ENCODE measurements around the gene TMEM132C.

Gene TMEM132C

GRCh38 chr12:128612150-128612850 lies 345.3 kb downstream of the TMEM132C start:
- DNase-seq: no peak
- Histone ChIP-seq H3F3A (ENCODE audit: insufficient read depth, low read length) (no peaks in the 10 kb centered on the region), H3K27me3 (replicated peaks; ENCODE audit: insufficient read depth, low read length) (no peaks in the 10 kb centered on the region), H3K4me3 (ENCODE audit: low read length) (no peak overlapping the region), H3K79me2 (ENCODE audit: low read length) (no peaks in the 10 kb centered on the region), H3K4me2 (ENCODE audit: low read depth, low read length) (no peak overlapping the region), H4K20me1 (ENCODE audit: insufficient read depth, low read length) (no peaks in the 10 kb centered on the region), H3K9me3 (replicated peaks; ENCODE audit: insufficient read depth, low read length) (no peaks in the 10 kb centered on the region), H3K9me2 (replicated peaks; ENCODE audit: insufficient read depth, low read length) (no peaks in the 10 kb centered on the region), H3K27ac (ENCODE audit: low read length) (no peak overlapping the region), H3K4me1 (ENCODE audit: low read length) (no peaks in the 10 kb centered on the region), H3K9ac (ENCODE audit: low read length) (no peak overlapping the region), H2AFZ (ENCODE audit: low read length) (no peak overlapping the region), H3K36me3 (replicated peaks; ENCODE audit: insufficient read depth, low read length) (no peaks in the 10 kb centered on the region)
- TF ChIP-seq CTCF (IDR thresholded peaks at IDR 0.05; ENCODE audit: low read length): no peak
- no peak for TF ChIP-seq EZH2 (optimal IDR thresholded peaks at IDR 0.05; ENCODE audit: low read depth, low read length)
- TF ChIP-seq EZH2phosphoT487 (IDR thresholded peaks at IDR 0.05; ENCODE audit: low read length): no peak

GRCh38 chr12:128613837-128614590 lies 347.0 kb downstream of the TMEM132C start:
- TF ChIP-seq EZH2phosphoT487 (IDR thresholded peaks at IDR 0.05; ENCODE audit: low read length) (no peak), CTCF (IDR thresholded peaks at IDR 0.05; ENCODE audit: low read length) (no peak), EZH2 (optimal IDR thresholded peaks at IDR 0.05; ENCODE audit: low read depth, low read length) (no peak)
- H3K4me3 ChIP-seq (ENCODE audit: low read length): no peak overlapping the region
- no peak for DNase-seq

GRCh38 chr12:128617304-128617833 lies 350.4 kb downstream of the TMEM132C start:
- H3K4me3 ChIP-seq (ENCODE audit: low read length): no peak overlapping the region
- H3K27ac ChIP-seq (ENCODE audit: low read length): no peak overlapping the region
- no peak overlapping the region for H3K4me2 ChIP-seq (ENCODE audit: low read depth, low read length)
- H3K4me1 ChIP-seq (ENCODE audit: low read length): no peaks in the 10 kb centered on the region
- no peak for TF ChIP-seq EZH2 (optimal IDR thresholded peaks at IDR 0.05; ENCODE audit: low read depth, low read length)
- no peak for TF ChIP-seq CTCF (IDR thresholded peaks at IDR 0.05; ENCODE audit: low read length)
- no peak for TF ChIP-seq EZH2phosphoT487 (IDR thresholded peaks at IDR 0.05; ENCODE audit: low read length)
- no peaks in the 10 kb centered on the region for H3K9me2 ChIP-seq (replicated peaks; ENCODE audit: insufficient read depth, low read length)
- no peak for DNase-seq
- H3K27me3 ChIP-seq (replicated peaks; ENCODE audit: insufficient read depth, low read length): no peaks in the 10 kb centered on the region
- no peaks in the 10 kb centered on the region for H3K79me2 ChIP-seq (ENCODE audit: low read length)
- H3K9ac ChIP-seq (ENCODE audit: low read length): no peak overlapping the region
- no peaks in the 10 kb centered on the region for H3K36me3 ChIP-seq (replicated peaks; ENCODE audit: insufficient read depth, low read length)
- H2AFZ ChIP-seq (ENCODE audit: low read length): no peak overlapping the region
- H3F3A ChIP-seq (ENCODE audit: insufficient read depth, low read length): no peaks in the 10 kb centered on the region
- H4K20me1 ChIP-seq (ENCODE audit: insufficient read depth, low read length): no peaks in the 10 kb centered on the region
- no peaks in the 10 kb centered on the region for H3K9me3 ChIP-seq (replicated peaks; ENCODE audit: insufficient read depth, low read length)

More at GRCh38 chr12:128613837-128614590, 347.0 kb downstream of the TMEM132C start:
- Histone ChIP-seq H3K9ac (ENCODE audit: low read length) (no peak overlapping the region), H3K27ac (ENCODE audit: low read length) (no peak overlapping the region), H3K4me2 (ENCODE audit: low read depth, low read length) (no peak overlapping the region), H3K9me3 (replicated peaks; ENCODE audit: insufficient read depth, low read length) (no peaks in the 10 kb centered on the region), H4K20me1 (ENCODE audit: insufficient read depth, low read length) (no peaks in the 10 kb centered on the region), H2AFZ (ENCODE audit: low read length) (no peak overlapping the region), H3K79me2 (ENCODE audit: low read length) (no peaks in the 10 kb centered on the region), H3F3A (ENCODE audit: insufficient read depth, low read length) (no peaks in the 10 kb centered on the region), H3K36me3 (replicated peaks; ENCODE audit: insufficient read depth, low read length) (no peaks in the 10 kb centered on the region), H3K27me3 (replicated peaks; ENCODE audit: insufficient read depth, low read length) (no peaks in the 10 kb centered on the region), H3K4me1 (ENCODE audit: low read length) (no peaks in the 10 kb centered on the region), H3K9me2 (replicated peaks; ENCODE audit: insufficient read depth, low read length) (no peaks in the 10 kb centered on the region)

All from MM.1S (cell line).